HUES48 (cell line): Measurements from ENCODE around the gene CRYGD.
"Not testable (repeated sequence)": the region's sequence is repeated elsewhere in the genome, so short reads cannot be mapped to it uniquely, and the experiment has no call there.

ENCODE experiments used
- H3K27ac ChIP-seq: one replicate; pipeline ENCODE4 v1.7.0; 2013; ENCODE audit warnings: low read depth, low read length, inconsistent platforms
- H3K27me3 ChIP-seq: 2 replicates; pipeline ENCODE4 v1.6.1; 2013; ENCODE audit warnings: mild to moderate bottlenecking, low read length; ENCODE audit not compliant: control insufficient read depth, insufficient read depth
- H3K36me3 ChIP-seq: 2 replicates; pipeline ENCODE4 v1.6.1; 2013; ENCODE audit warnings: low read length; ENCODE audit not compliant: control insufficient read depth, insufficient read depth
- H3K4me1 ChIP-seq: 2 replicates; pipeline ENCODE4 v1.6.1; 2013; ENCODE audit warnings: mild to moderate bottlenecking, low read length; ENCODE audit not compliant: control insufficient read depth, insufficient read depth
- H3K4me3 ChIP-seq: 2 replicates; pipeline ENCODE4 v1.5.1; 2013; ENCODE audit warnings: mild to moderate bottlenecking, low read depth, low read length
- H3K9ac ChIP-seq: 2 replicates; pipeline ENCODE4 v1.6.1; 2013; ENCODE audit warnings: mild to moderate bottlenecking, low read depth, low read length, moderate library complexity
- H3K9me3 ChIP-seq: 2 replicates; pipeline ENCODE4 v1.6.1; 2013; ENCODE audit warnings: low read length; ENCODE audit not compliant: control insufficient read depth, insufficient read depth

The CRYGD gene

GRCh38 chr2:208129744-208130711 lies 5.7 kb upstream of the CRYGD start, which contains the start of gene CRYGC:
TSS of gene CRYGC (minus strand) at chr2:208129828. CDS start at chr2:208129792, 36 bp downstream.
- Histone ChIP-seq H3K9ac (no peak within 1 kb of the TSS), H3K27ac (no peak within 1 kb of the TSS), H3K36me3 (no peaks in the 10 kb centered on the region), H3K4me1 (no peaks in the 10 kb centered on the region), H3K9me3 (no peaks in the 10 kb centered on the region), H3K27me3 (no peaks in the 10 kb centered on the region), H3K4me3 (no peak within 1 kb of the TSS)

GRCh38 chr2:208128136-208128535 lies 3.8 kb upstream of the CRYGD start:
- H3K4me3 ChIP-seq, result no peak overlapping the region
- H3K9me3 ChIP-seq, result no peaks in the 10 kb centered on the region
- H3K27me3 ChIP-seq, result no peaks in the 10 kb centered on the region
- no peak overlapping the region for H3K9ac ChIP-seq
- H3K36me3 ChIP-seq, result no peaks in the 10 kb centered on the region
- H3K27ac ChIP-seq, result no peak overlapping the region
- peaks cover 4% of the 10 kb centered on the region; the same call in 1 of the 2 replicates for H3K4me1 ChIP-seq

- H3K4me1 ChIP-seq, result peaks cover 4% of the 10 kb centered on the region; the same call in 1 of the 2 replicates
- H3K9ac ChIP-seq, result no peak overlapping the region
- H3K27me3 ChIP-seq, result no peaks in the 10 kb centered on the region
- no peak overlapping the region for H3K4me3 ChIP-seq
- no peak overlapping the region for H3K27ac ChIP-seq
- no peaks in the 10 kb centered on the region for H3K36me3 ChIP-seq
- no peaks in the 10 kb centered on the region for H3K9me3 ChIP-seq
Measured at GRCh38 chr2:208127090-208127489, 2.8 kb upstream of the CRYGD start.

GRCh38 chr2:208125251-208125650 lies 927 bp upstream of the CRYGD start:
- Histone ChIP-seq H3K4me3 (no peak overlapping the region), H3K36me3 (no peaks in the 10 kb centered on the region), H3K9ac (no peak overlapping the region), H3K27ac (no peak overlapping the region), H3K9me3 (no peaks in the 10 kb centered on the region), H3K27me3 (no peaks in the 10 kb centered on the region), H3K4me1 (peaks cover 4% of the 10 kb centered on the region; the same call in 1 of the 2 replicates)

- H3K9ac ChIP-seq, result no peak overlapping the region
Measured at GRCh38 chr2:208122248-208122647, 2.1 kb downstream of the CRYGD start.

GRCh38 chr2:208118918-208119317 lies 5.4 kb downstream of the CRYGD start:
- no peak overlapping the region for H3K27ac ChIP-seq
- no peak overlapping the region for H3K4me3 ChIP-seq
- H3K9ac ChIP-seq, result no peak overlapping the region
- H3K9me3 ChIP-seq, result no peaks in the 10 kb centered on the region
- H3K36me3 ChIP-seq, result no peaks in the 10 kb centered on the region
- peaks cover under 1% of the 10 kb centered on the region; the same call in 1 of the 2 replicates for H3K4me1 ChIP-seq
- no peaks in the 10 kb centered on the region for H3K27me3 ChIP-seq

More at GRCh38 chr2:208122248-208122647, 2.1 kb downstream of the CRYGD start:
- Histone ChIP-seq H3K27ac (no peak overlapping the region), H3K9me3 (no peaks in the 10 kb centered on the region), H3K4me3 (no peak overlapping the region), H3K27me3 (no peaks in the 10 kb centered on the region), H3K36me3 (no peaks in the 10 kb centered on the region), H3K4me1 (peaks cover 4% of the 10 kb centered on the region; the same call in 1 of the 2 replicates)

- H3K27ac ChIP-seq, H3K36me3 ChIP-seq, H3K9me3 ChIP-seq, H3K9ac ChIP-seq, H3K27me3 ChIP-seq, H3K4me3 ChIP-seq: not testable (repeated sequence)
- peaks cover 13% of the 10 kb centered on the region for H3K4me1 ChIP-seq
Measured at GRCh38 chr2:208117390-208117789, 6.9 kb downstream of the CRYGD start.

- Histone ChIP-seq H3K9me3 (no peaks in the 10 kb centered on the region), H3K27me3 (no peaks in the 10 kb centered on the region), H3K9ac (no peak overlapping the region), H3K4me3 (no peak overlapping the region), H3K4me1 (peaks cover 22% of the 10 kb centered on the region), H3K36me3 (no peaks in the 10 kb centered on the region), H3K27ac (no peak overlapping the region)
Measured at GRCh38 chr2:208112969-208113368, 11.4 kb downstream of the CRYGD start.

GRCh38 chr2:208112273-208112745 lies 12.0 kb downstream of the CRYGD start:
- not testable (repeated sequence) for H3K36me3 ChIP-seq, H3K27ac ChIP-seq, H3K4me3 ChIP-seq, H3K27me3 ChIP-seq, H3K9ac ChIP-seq, H3K9me3 ChIP-seq
- H3K4me1 ChIP-seq, result peaks cover 26% of the 10 kb centered on the region

- Histone ChIP-seq H3K36me3 (no peaks in the 10 kb centered on the region), H3K9me3 (no peaks in the 10 kb centered on the region), H3K4me1 (0 out of 2 replicates have a peak, but pooled peaks cover 4% of the 10 kb centered on the region), H3K27me3 (no peaks in the 10 kb centered on the region), H3K4me3 (no peak overlapping the region), H3K27ac (no peak overlapping the region), H3K9ac (no peak overlapping the region)
Measured at GRCh38 chr2:208103616-208104015, 20.7 kb downstream of the CRYGD start.
